H9 (cell line): ENCODE results near the gene MRFAP1. TPM values are rescaled to one million over a fixed set of nuclear protein-coding genes. Genes with fewer than 3 reads are reported as not detected.

Experiments
- DNase-seq: peaks from one replicate; pipeline ENCODE4 v3.0.0-alpha.2; 2017
- H2AFZ ChIP-seq: one replicate; pipeline ENCODE4 v1.6.1; 2013; ENCODE audit warnings: mild to moderate bottlenecking, low read length, control low read depth, moderate library complexity
- H2AK5ac ChIP-seq: 2 replicates; pipeline ENCODE4 v1.6.1; 2013; ENCODE audit warnings: low read length, control low read depth, mixed read lengths; ENCODE audit not compliant: insufficient read length
- H2BK120ac ChIP-seq: one replicate; pipeline ENCODE4 v1.6.1; 2013; ENCODE audit warnings: low read depth, mild to moderate bottlenecking, low read length, control low read depth, inconsistent platforms; ENCODE audit not compliant: poor library complexity, severe bottlenecking
- H2BK12ac ChIP-seq: 2 replicates; pipeline ENCODE4 v1.6.1; 2013; ENCODE audit warnings: low read length, control low read depth, mixed read lengths, low read depth; ENCODE audit not compliant: insufficient read length
- H2BK15ac ChIP-seq: 2 replicates; pipeline ENCODE4 v1.6.1; 2013; ENCODE audit warnings: low read depth, low read length, control low read depth
- H2BK20ac ChIP-seq: one replicate; pipeline ENCODE4 v1.6.1; 2013; ENCODE audit warnings: low read depth, mild to moderate bottlenecking, low read length, control low read depth, inconsistent platforms; ENCODE audit not compliant: poor library complexity, severe bottlenecking
- H2BK5ac ChIP-seq: 2 replicates; pipeline ENCODE4 v1.6.1; 2013; ENCODE audit warnings: low read length, control low read depth, mixed read lengths; ENCODE audit not compliant: insufficient read length
- H3K14ac ChIP-seq: 2 replicates; pipeline ENCODE4 v1.6.1; 2013; ENCODE audit warnings: low read length, control low read depth; ENCODE audit not compliant: insufficient read depth
- H3K18ac ChIP-seq: 2 replicates; pipeline ENCODE4 v1.6.1; 2013; ENCODE audit warnings: low read depth, mild to moderate bottlenecking, mixed read lengths, low read length, control low read depth; ENCODE audit not compliant: insufficient read length
- H3K23ac ChIP-seq: 2 replicates; pipeline ENCODE4 v1.6.1; 2013; ENCODE audit warnings: low read length, control low read depth, mixed read lengths, low read depth; ENCODE audit not compliant: insufficient read length
- H3K23me2 ChIP-seq: 2 replicates; pipeline ENCODE4 v1.6.1; 2013; ENCODE audit warnings: low read depth, mild to moderate bottlenecking, mixed read lengths, low read length, control low read depth; ENCODE audit not compliant: insufficient read length, poor library complexity, severe bottlenecking
- H3K27ac ChIP-seq: 2 replicates; pipeline ENCODE4 v1.5.1; 2013; ENCODE audit warnings: low read length, control low read depth, mixed read lengths, low read depth; ENCODE audit not compliant: insufficient read length
- H3K27me3 ChIP-seq: 2 replicates; pipeline ENCODE4 v1.6.1; 2013; ENCODE audit warnings: low read length, control low read depth, inconsistent platforms; ENCODE audit not compliant: insufficient read depth
- H3K4ac ChIP-seq: 2 replicates; pipeline ENCODE4 v1.6.1; 2013; ENCODE audit warnings: low read depth, mild to moderate bottlenecking, control low read depth, inconsistent platforms, low read length, moderate library complexity
- H3K4me1 ChIP-seq: 2 replicates; pipeline ENCODE4 v1.6.1; 2013; ENCODE audit warnings: low read length, control low read depth, inconsistent platforms; ENCODE audit not compliant: insufficient read depth
- H3K4me2 ChIP-seq: 2 replicates; pipeline ENCODE4 v1.6.1; 2013; ENCODE audit warnings: low read length, control low read depth, mixed read lengths; ENCODE audit not compliant: insufficient read length, insufficient read depth
- H3K56ac ChIP-seq: 2 replicates; pipeline ENCODE4 v1.6.1; 2013; ENCODE audit warnings: low read depth, mild to moderate bottlenecking, mixed read lengths, low read length, control low read depth; ENCODE audit not compliant: insufficient read length
- H3K79me1 ChIP-seq: 2 replicates; pipeline ENCODE4 v1.6.1; 2013; ENCODE audit warnings: low read depth, mild to moderate bottlenecking, moderate library complexity, low read length, control low read depth, inconsistent platforms; ENCODE audit not compliant: insufficient read depth, poor library complexity, severe bottlenecking
- H3K79me2 ChIP-seq: 2 replicates; pipeline ENCODE4 v1.6.1; 2013; ENCODE audit warnings: low read length, control low read depth, inconsistent platforms; ENCODE audit not compliant: insufficient read depth
- H3K9ac ChIP-seq: 2 replicates; pipeline ENCODE4 v1.6.1; 2013; ENCODE audit warnings: low read length, control low read depth, mixed read lengths; ENCODE audit not compliant: insufficient read length; ENCODE audit errors: extremely low read depth
- H3K9me3 ChIP-seq: one replicate; pipeline ENCODE4 v1.6.1; 2013; ENCODE audit warnings: low read depth, low read length, inconsistent platforms; ENCODE audit not compliant: control insufficient read depth
- H3T11ph ChIP-seq: one replicate; pipeline ENCODE4 v1.6.1; 2013; ENCODE audit warnings: mild to moderate bottlenecking, low read length, control low read depth, inconsistent platforms
- H4K20me1 ChIP-seq: one replicate; pipeline ENCODE4 v1.6.1; 2013; ENCODE audit not compliant: control insufficient read depth, insufficient read length, insufficient read depth
- H4K5ac ChIP-seq: 2 replicates; pipeline ENCODE4 v1.6.1; 2013; ENCODE audit warnings: low read depth, mild to moderate bottlenecking, mixed read lengths, low read length, control low read depth; ENCODE audit not compliant: insufficient read length
- H4K8ac ChIP-seq: replicated peaks from 2 replicates; pipeline ENCODE4 v1.6.1; 2013; ENCODE audit warnings: low read length, control low read depth, mixed read lengths, low read depth; ENCODE audit not compliant: insufficient read length
- H4K91ac ChIP-seq: 2 replicates; pipeline ENCODE4 v1.6.1; 2013; ENCODE audit warnings: low read depth, mild to moderate bottlenecking, moderate library complexity, mixed read lengths, low read length, control low read depth; ENCODE audit not compliant: insufficient read length
- H3K27ac Mint-ChIP-seq, 3 experiments: 2 replicates in 2 of 3; 3 replicates in 1 of 3; pipeline ENCODE4 v1.8.0; 2020 to 2021; ENCODE audit warnings: mixed read lengths in 3 of 3, mild to moderate bottlenecking in 1 of 3, moderate library complexity in 1 of 3
- H3K27me3 Mint-ChIP-seq: 2 replicates; pipeline ENCODE4 v1.8.0; 2021; ENCODE audit warnings: low read depth, mild to moderate bottlenecking, moderate library complexity, mixed read lengths
- H3K36me3 Mint-ChIP-seq, 3 experiments: 2 replicates in 2 of 3; 3 replicates in 1 of 3; pipeline ENCODE4 v1.8.0; 2020 to 2021; ENCODE audit warnings: low read depth in 3 of 3, mixed read lengths in 3 of 3; ENCODE audit not compliant: insufficient read depth in 1 of 3
- H3K4me1 Mint-ChIP-seq, 2 experiments: 2 replicates each; pipeline ENCODE4 v1.8.0; 2020; ENCODE audit warnings: mixed read lengths in 2 of 2
- H3K4me3 Mint-ChIP-seq, 2 experiments: 2 replicates in 1 of 2; 3 replicates in 1 of 2; pipeline ENCODE4 v1.8.0; 2020 to 2021; ENCODE audit warnings: mild to moderate bottlenecking in 2 of 2, mixed read lengths in 2 of 2, moderate library complexity in 1 of 2
- H3K9me3 Mint-ChIP-seq, 2 experiments: 2 replicates in 1 of 2; 3 replicates in 1 of 2; pipeline ENCODE4 v1.8.0; 2020; ENCODE audit warnings: mild to moderate bottlenecking in 2 of 2, mixed read lengths in 2 of 2, moderate library complexity in 1 of 2
- CTCF ChIP-seq: fragments of 200-600 bp; sonication (generic); conservative IDR thresholded peaks from 3 replicates; pipeline ENCODE4 v1.8.0; 2021; ENCODE audit warnings: antibody characterized with exemption, mild to moderate bottlenecking
- WGBS: extraction: QIAGEN DNeasy Blood & Tissue Kit; methylation state at CpG from one replicate; pipeline ENCODE4 v1.1.7; 2013; ENCODE audit warnings: missing lambda C conversion rate, low lambda C conversion rate, mixed read lengths; ENCODE audit not compliant: insufficient read length; ENCODE audit errors: extremely low coverage; 5-methylcytosine and 5-hydroxymethylcytosine counted together
- total RNA-seq: library from RNA; stranded (reverse); gene quantifications from 2 replicates; pipeline ENCODE4 v1.2.1, GENCODE V29; 2021

The MRFAP1 gene
- total RNA-seq, 1 experiment from 2014 or later: 328 TPM

- Histone ChIP-seq H2AFZ (no peak overlapping the region), H3K79me1 (no peaks in the 10 kb centered on the region), H2BK12ac (no peak overlapping the region), H3K4me1 (no peaks in the 10 kb centered on the region), H2BK15ac (no peak overlapping the region), H3K27ac (no peak overlapping the region), H2AK5ac (no peak overlapping the region), H3K4me2 (no peak overlapping the region), H2BK5ac (no peak overlapping the region), H3K4ac (no peak overlapping the region), H3K9ac (no peak overlapping the region), H3K14ac (no peak overlapping the region), H4K20me1 (no peaks in the 10 kb centered on the region), H3K27me3 (no peaks in the 10 kb centered on the region), H3K9me3 (no peaks in the 10 kb centered on the region), H3T11ph (no peak overlapping the region), H4K91ac (no peak overlapping the region), H4K5ac (no peak overlapping the region), H4K8ac (no peak overlapping the region), H2BK120ac (no peak overlapping the region), H3K18ac (no peak overlapping the region), H3K23ac (no peak overlapping the region), H3K23me2 (no peaks in the 10 kb centered on the region), H2BK20ac (no peak overlapping the region), H3K79me2 (no peaks in the 10 kb centered on the region), H3K56ac (no peak overlapping the region)
- Mint-ChIP-seq H3K9me3 (no peaks in the 10 kb centered on the region; a peak in 1 of 5 replicates), H3K27ac (no peak overlapping the region), H3K4me3 (no peak overlapping the region), H3K27me3 (no peaks in the 10 kb centered on the region; the same call in none of the 2 replicates), H3K4me1 (0 out of 4 replicates have a peak, but pooled peaks cover 0 to 8% of the 10 kb centered on the region in 2 experiments), H3K36me3 (peaks cover 0 to 4% (median 0%) of the 10 kb centered on the region in 3 experiments; a peak in 2 of 7 replicates)
- no peak for TF ChIP-seq CTCF
- DNase-seq: no peak
- no CpG with 5 or more reads among the region's 10 CpGs for WGBS
Measured at GRCh38 chr4:6598127-6598526, 42.4 kb upstream of the MRFAP1 start.
